ENCODE data around the gene CR1. TPM values are rescaled to one million over a fixed set of nuclear protein-coding genes. Genes with fewer than 3 reads are reported as not detected.

Gene CR1
- total RNA-seq, 1 experiment from 2014 or later, result not detected

DNA sequence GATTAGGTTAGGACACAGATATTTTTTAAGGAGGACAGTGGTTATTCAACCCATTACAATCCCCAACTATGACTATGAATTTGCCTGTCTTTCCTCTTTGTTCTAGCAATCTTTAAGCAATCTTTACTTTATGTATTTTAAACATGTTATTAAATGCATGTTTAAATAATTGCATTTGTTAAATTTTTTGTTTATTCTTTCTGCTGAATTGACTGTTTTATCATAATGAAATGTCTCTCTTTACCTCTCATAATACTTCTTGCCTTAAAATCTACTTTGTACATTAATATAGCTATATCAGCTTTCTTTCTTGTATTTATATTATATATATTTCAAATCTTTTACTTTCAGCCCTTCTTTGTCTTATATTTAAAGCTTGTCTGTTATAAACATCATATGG is 195.1 kb downstream of the CR1 start:
- in situ Hi-C loops (cut with HindIII; ENCODE audit: low pct_unique_long_range_greater_than_20kb, low sequenced_read_pairs) (no loop called here), intact Hi-C loops (cut with micrococcal nuclease; ENCODE audit: unreplicated experiment) (loop anchor here (5.0 kb wide), 1 partner anchor 39 kb away; no protein-coding TSS in a partner anchor)
- H3K36me3 ChIP-seq (ENCODE audit: control insufficient read depth, insufficient read depth, low read length), result no peaks in the 10 kb centered on the region
- no TSS peak for BruUV-seq (replicated peaks)
- POLR2A ChIA-PET, result no interaction called here
- H3K9me3 ChIP-seq (ENCODE audit: control insufficient read depth, insufficient read depth, low read depth, low read length), result no peaks in the 10 kb centered on the region
- TF ChIP-seq, protein P1, sequence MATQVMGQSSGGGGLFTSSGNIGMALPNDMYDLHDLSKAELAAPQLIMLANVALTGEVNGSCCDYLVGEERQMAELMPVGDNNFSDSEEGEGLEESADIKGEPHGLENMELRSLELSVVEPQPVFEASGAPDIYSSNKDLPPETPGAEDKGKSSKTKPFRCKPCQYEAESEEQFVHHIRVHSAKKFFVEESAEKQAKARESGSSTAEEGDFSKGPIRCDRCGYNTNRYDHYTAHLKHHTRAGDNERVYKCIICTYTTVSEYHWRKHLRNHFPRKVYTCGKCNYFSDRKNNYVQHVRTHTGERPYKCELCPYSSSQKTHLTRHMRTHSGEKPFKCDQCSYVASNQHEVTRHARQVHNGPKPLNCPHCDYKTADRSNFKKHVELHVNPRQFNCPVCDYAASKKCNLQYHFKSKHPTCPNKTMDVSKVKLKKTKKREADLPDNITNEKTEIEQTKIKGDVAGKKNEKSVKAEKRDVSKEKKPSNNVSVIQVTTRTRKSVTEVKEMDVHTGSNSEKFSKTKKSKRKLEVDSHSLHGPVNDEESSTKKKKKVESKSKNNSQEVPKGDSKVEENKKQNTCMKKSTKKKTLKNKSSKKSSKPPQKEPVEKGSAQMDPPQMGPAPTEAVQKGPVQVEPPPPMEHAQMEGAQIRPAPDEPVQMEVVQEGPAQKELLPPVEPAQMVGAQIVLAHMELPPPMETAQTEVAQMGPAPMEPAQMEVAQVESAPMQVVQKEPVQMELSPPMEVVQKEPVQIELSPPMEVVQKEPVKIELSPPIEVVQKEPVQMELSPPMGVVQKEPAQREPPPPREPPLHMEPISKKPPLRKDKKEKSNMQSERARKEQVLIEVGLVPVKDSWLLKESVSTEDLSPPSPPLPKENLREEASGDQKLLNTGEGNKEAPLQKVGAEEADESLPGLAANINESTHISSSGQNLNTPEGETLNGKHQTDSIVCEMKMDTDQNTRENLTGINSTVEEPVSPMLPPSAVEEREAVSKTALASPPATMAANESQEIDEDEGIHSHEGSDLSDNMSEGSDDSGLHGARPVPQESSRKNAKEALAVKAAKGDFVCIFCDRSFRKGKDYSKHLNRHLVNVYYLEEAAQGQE (IDR thresholded peaks at IDR 0.05; ENCODE audit: insufficient read depth in 1 of 2, low read depth in 2 of 2, low read length in 1 of 2), result no peak
- TF ChIP-seq POLR2AphosphoS5 (IDR thresholded peaks at IDR 0.05; ENCODE audit: low read depth, low read length), result no peak
- no peak for TF ChIP-seq TCF7L2 (IDR thresholded peaks at IDR 0.05; ENCODE audit: low read depth, low read length)
- TF ChIP-seq, protein P2, sequence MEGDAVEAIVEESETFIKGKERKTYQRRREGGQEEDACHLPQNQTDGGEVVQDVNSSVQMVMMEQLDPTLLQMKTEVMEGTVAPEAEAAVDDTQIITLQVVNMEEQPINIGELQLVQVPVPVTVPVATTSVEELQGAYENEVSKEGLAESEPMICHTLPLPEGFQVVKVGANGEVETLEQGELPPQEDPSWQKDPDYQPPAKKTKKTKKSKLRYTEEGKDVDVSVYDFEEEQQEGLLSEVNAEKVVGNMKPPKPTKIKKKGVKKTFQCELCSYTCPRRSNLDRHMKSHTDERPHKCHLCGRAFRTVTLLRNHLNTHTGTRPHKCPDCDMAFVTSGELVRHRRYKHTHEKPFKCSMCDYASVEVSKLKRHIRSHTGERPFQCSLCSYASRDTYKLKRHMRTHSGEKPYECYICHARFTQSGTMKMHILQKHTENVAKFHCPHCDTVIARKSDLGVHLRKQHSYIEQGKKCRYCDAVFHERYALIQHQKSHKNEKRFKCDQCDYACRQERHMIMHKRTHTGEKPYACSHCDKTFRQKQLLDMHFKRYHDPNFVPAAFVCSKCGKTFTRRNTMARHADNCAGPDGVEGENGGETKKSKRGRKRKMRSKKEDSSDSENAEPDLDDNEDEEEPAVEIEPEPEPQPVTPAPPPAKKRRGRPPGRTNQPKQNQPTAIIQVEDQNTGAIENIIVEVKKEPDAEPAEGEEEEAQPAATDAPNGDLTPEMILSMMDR (IDR thresholded peaks at IDR 0.05), result no peak
- TF ChIP-seq SIN3A (IDR thresholded peaks at IDR 0.05; ENCODE audit: borderline replicate concordance, insufficient read depth, low read depth, low read length), result no peak
- DNase-seq (ENCODE audit: low read depth, low spot score) (no peak), ATAC-seq (no peak)
- H3K27ac ChIP-seq (ENCODE audit: low read length), result no peak overlapping the region
- no peaks in the 10 kb centered on the region for H3K4me1 ChIP-seq (ENCODE audit: control insufficient read depth, insufficient read depth, low read length)
- H3K27me3 ChIP-seq (ENCODE audit: control insufficient read depth, insufficient read depth, low read length), result peaks cover 7% of the 10 kb centered on the region
- CTCF ChIA-PET, result no interaction called here
- H3K4me3 ChIP-seq (ENCODE audit: low read depth in 2 of 2, low read length in 2 of 2), result no peak overlapping the region

Other genes with a start within 250 kb of the CR1 start
- gene CD55, start 174.5 kb upstream of the CR1 start, total RNA-seq (2021; ENCODE audit: unreplicated experiment), result 12.1 TPM
- gene CR2, start 41.8 kb upstream of the CR1 start, total RNA-seq (2021; ENCODE audit: unreplicated experiment), result 0.08 TPM
- not detected for gene CR1L, start 149.0 kb downstream of the CR1 start, total RNA-seq (2021; ENCODE audit: unreplicated experiment)